DOHH2 (cell line): ENCODE data around the gene NENF.
"Not testable (repeated sequence)": the region's sequence is repeated elsewhere in the genome, so short reads cannot be mapped to it uniquely, and the experiment has no call there.

Experiments used
- EZH2phosphoT487 ChIP-seq: fragments of 200-600 bp; sonication (generic); IDR thresholded peaks from 2 replicates; pipeline ENCODE4 v1.6.1; 2017; ENCODE audit warnings: borderline replicate concordance, mild to moderate bottlenecking, antibody characterized with exemption, low read length, moderate library complexity, mixed read lengths
- TF ChIP-seq, protein P1 (sequence below): fragments of 200-600 bp; sonication (generic); IDR thresholded peaks from one replicate; pipeline ENCODE4 v1.5.1; 2014; ENCODE audit warnings: antibody characterized with exemption, mild to moderate bottlenecking, low read depth, low read length; ENCODE audit not compliant: poor library complexity, severe bottlenecking

DNA sequence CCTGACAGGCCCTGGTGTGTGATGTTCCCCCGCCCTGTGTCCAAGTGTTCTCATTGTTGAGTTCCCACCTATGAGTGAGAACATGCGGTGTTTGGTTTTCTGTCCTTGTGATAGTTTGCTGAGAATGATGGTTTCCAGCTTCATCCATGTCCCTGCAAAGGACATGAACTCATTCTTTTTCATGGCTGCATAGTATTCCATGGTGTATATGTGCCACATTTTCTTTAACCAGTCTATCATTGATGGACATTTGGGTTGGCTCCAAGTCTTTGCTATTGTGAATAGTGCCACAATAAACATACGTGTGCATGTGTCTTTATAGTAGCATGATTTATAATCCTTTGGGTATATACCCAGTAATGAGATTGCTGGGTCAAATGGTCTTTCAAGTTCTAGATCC lies 43.1 kb downstream of the NENF start:
- TF ChIP-seq, protein P1, sequence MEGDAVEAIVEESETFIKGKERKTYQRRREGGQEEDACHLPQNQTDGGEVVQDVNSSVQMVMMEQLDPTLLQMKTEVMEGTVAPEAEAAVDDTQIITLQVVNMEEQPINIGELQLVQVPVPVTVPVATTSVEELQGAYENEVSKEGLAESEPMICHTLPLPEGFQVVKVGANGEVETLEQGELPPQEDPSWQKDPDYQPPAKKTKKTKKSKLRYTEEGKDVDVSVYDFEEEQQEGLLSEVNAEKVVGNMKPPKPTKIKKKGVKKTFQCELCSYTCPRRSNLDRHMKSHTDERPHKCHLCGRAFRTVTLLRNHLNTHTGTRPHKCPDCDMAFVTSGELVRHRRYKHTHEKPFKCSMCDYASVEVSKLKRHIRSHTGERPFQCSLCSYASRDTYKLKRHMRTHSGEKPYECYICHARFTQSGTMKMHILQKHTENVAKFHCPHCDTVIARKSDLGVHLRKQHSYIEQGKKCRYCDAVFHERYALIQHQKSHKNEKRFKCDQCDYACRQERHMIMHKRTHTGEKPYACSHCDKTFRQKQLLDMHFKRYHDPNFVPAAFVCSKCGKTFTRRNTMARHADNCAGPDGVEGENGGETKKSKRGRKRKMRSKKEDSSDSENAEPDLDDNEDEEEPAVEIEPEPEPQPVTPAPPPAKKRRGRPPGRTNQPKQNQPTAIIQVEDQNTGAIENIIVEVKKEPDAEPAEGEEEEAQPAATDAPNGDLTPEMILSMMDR, result not testable (repeated sequence)
- not testable (repeated sequence) for TF ChIP-seq EZH2phosphoT487
